Lower leg skin (tissue), 3 donors: ENCODE results near the gene RASA3.

ENCODE experiments used
- CTCF ChIP-seq, 3 donors: fragments of 450-650 bp; IDR thresholded peaks; one replicate each; pipeline ENCODE4 v1.5.1; 2016; ENCODE audit warnings: antibody characterized with exemption in 3 of 3, mild to moderate bottlenecking in 3 of 3, moderate library complexity in 2 of 3
- POLR2A ChIP-seq, 2 donors: fragments of 450-650 bp; IDR thresholded peaks; one replicate each; pipeline ENCODE4 v1.6.1; 2016 to 2017; ENCODE audit warnings: antibody characterized with exemption in 2 of 2, mild to moderate bottlenecking in 1 of 2, moderate library complexity in 1 of 2

GRCh38 chr13:113969973-113970611, 162.3 kb downstream of the RASA3 start:
- TF ChIP-seq POLR2A (IDR thresholded peaks at IDR 0.05) (no peak), CTCF (IDR thresholded peaks at IDR 0.05) (no peak)
